Bronchial epithelial cell (primary cell): ENCODE measurements around the gene MAP3K10. TPM values are rescaled to one million over a fixed set of nuclear protein-coding genes. Genes with fewer than 3 reads are reported as not detected.

ENCODE experiments used
- DNase-seq: peaks from one replicate; pipeline ENCODE4 v3.0.0-alpha.2; 2010; ENCODE audit warnings: low read depth
- FAIRE-seq: peaks from 2 replicates; lab custom pipeline; 2011; peaks lifted over from hg19 to GRCh38; lab: Jason Lieb, UNC
- H3K27me3 ChIP-seq: 2 replicates; pipeline ENCODE4 v1.5.1; 2011; ENCODE audit warnings: low read length; ENCODE audit not compliant: control insufficient read depth, insufficient read depth
- H3K36me3 ChIP-seq: 2 replicates; pipeline ENCODE4 v1.5.1; 2011; ENCODE audit warnings: low read length; ENCODE audit not compliant: control insufficient read depth, insufficient read depth
- H3K4me3 ChIP-seq: 2 replicates; pipeline ENCODE4 v1.5.1; 2011; ENCODE audit warnings: mild to moderate bottlenecking, low read depth, low read length, control low read depth
- CTCF ChIP-seq: IDR thresholded peaks from 2 replicates; pipeline ENCODE4 v1.5.1; 2011; ENCODE audit warnings: mild to moderate bottlenecking, moderate library complexity, low read length, control low read depth, inconsistent platforms; ENCODE audit not compliant: insufficient read depth, severe bottlenecking
- total RNA-seq: library from RNA; depleted of rRNA; stranded (reverse); fragments of >200 nt; gene quantifications from 2 replicates; pipeline ENCODE4 v1.2.1, GENCODE V29; 2014

The MAP3K10 gene
- total RNA-seq, 1 donor from 2014 or later, result 5.0 TPM

GRCh38 chr19:40204381-40204780 is 13.2 kb downstream of the MAP3K10 start:
- no peak for DNase-seq
- Histone ChIP-seq H3K4me3 (no peak overlapping the region), H3K36me3 (peaks cover 1% of the 10 kb centered on the region)

GRCh38 chr19:40205760-40206159 is 14.5 kb downstream of the MAP3K10 start:
- DNase-seq, result no peak
- no peak for FAIRE-seq
- H3K36me3 ChIP-seq, result peaks cover 2% of the 10 kb centered on the region

More at GRCh38 chr19:40204381-40204780, 13.2 kb downstream of the MAP3K10 start:
- FAIRE-seq, result no peak
- no peak for TF ChIP-seq CTCF
- H3K27me3 ChIP-seq, result no peaks in the 10 kb centered on the region

GRCh38 chr19:40208602-40209001 is 17.4 kb downstream of the MAP3K10 start:
- no peak overlapping the region for H3K4me3 ChIP-seq
- no peak for TF ChIP-seq CTCF
- H3K27me3 ChIP-seq, result no peaks in the 10 kb centered on the region
- DNase-seq (no peak), FAIRE-seq (no peak)
- H3K36me3 ChIP-seq, result peaks cover 1% of the 10 kb centered on the region

More at GRCh38 chr19:40205760-40206159, 14.5 kb downstream of the MAP3K10 start:
- no peak overlapping the region for H3K4me3 ChIP-seq
- no peak for TF ChIP-seq CTCF
- no peaks in the 10 kb centered on the region for H3K27me3 ChIP-seq

GRCh38 chr19:40210889-40211288 is 19.7 kb downstream of the MAP3K10 start:
- FAIRE-seq (no peak), DNase-seq (no peak)
- Histone ChIP-seq H3K36me3 (peaks cover 1% of the 10 kb centered on the region), H3K27me3 (no peaks in the 10 kb centered on the region), H3K4me3 (no peak overlapping the region)
- TF ChIP-seq CTCF, result no peak

- no peak for FAIRE-seq
- H3K4me3 ChIP-seq, result no peak overlapping the region
- peaks cover 1% of the 10 kb centered on the region for H3K36me3 ChIP-seq
- no peak for DNase-seq
- peaks cover 14% of the 10 kb centered on the region for H3K27me3 ChIP-seq
- TF ChIP-seq CTCF, result no peak
Observed at GRCh38 chr19:40213251-40213829, 22.1 kb downstream of the MAP3K10 start.
